Lung (tissue), 12 donors: Measurements from ENCODE around the gene TMEM53. TPM values are rescaled to one million over a fixed set of nuclear protein-coding genes. Genes with fewer than 3 reads are reported as not detected.
"Not testable (repeated sequence)": the region's sequence is repeated elsewhere in the genome, so short reads cannot be mapped to it uniquely, and the experiment has no call there.

ENCODE experiments used
- ATAC-seq: fragments of 200-7000 bp; cut with Tn5 transposase; one replicate; pipeline ENCODE4 v1.9.1; 2020; ENCODE audit warnings: moderate number of reproducible peaks; ENCODE audit not compliant: insufficient read depth, low FRiP score
- DNase-seq, 3 donors: peaks; one replicate each; pipeline ENCODE4 v3.0.0-alpha.2; 2013 to 2017
- H3K27ac ChIP-seq, 2 donors: one replicate each; pipeline ENCODE4 v1.5.1; 2013; ENCODE audit warnings: mild to moderate bottlenecking in 2 of 2, moderate library complexity in 2 of 2, control low read depth in 1 of 2, inconsistent platforms in 1 of 2, low read depth in 1 of 2, low read length in 1 of 2
- H3K27me3 ChIP-seq, 3 donors: one replicate each; pipeline ENCODE4 v1.5.1; 2013; ENCODE audit warnings: low read length in 2 of 3; ENCODE audit not compliant: control insufficient read depth in 3 of 3, insufficient read depth in 3 of 3
- H3K36me3 ChIP-seq, 4 donors: one replicate each; pipeline ENCODE4 v1.5.1; 2013; ENCODE audit warnings: low read length in 4 of 4, mild to moderate bottlenecking in 1 of 4, moderate library complexity in 1 of 4; ENCODE audit not compliant: control insufficient read depth in 4 of 4, insufficient read depth in 4 of 4
- H3K4me1 ChIP-seq, 5 donors: one replicate each; pipeline ENCODE4 v1.5.1; 2013; ENCODE audit warnings: low read length in 5 of 5, mild to moderate bottlenecking in 2 of 5, moderate library complexity in 1 of 5; ENCODE audit not compliant: control insufficient read depth in 5 of 5, insufficient read depth in 5 of 5
- H3K4me3 ChIP-seq: one replicate; pipeline ENCODE4 v1.5.1; 2013; ENCODE audit warnings: mild to moderate bottlenecking, control low read depth, moderate library complexity
- H3K9ac ChIP-seq, 2 donors: one replicate each; pipeline ENCODE4 v1.5.1; 2013; ENCODE audit warnings: low read length in 2 of 2, control low read depth in 1 of 2; ENCODE audit not compliant: insufficient read depth in 1 of 2
- H3K9me3 ChIP-seq, 4 donors: one replicate each; pipeline ENCODE4 v1.5.1; 2013; ENCODE audit warnings: low read length in 3 of 4, mild to moderate bottlenecking in 1 of 4, moderate library complexity in 1 of 4; ENCODE audit not compliant: control insufficient read depth in 4 of 4, insufficient read depth in 3 of 4
- WGBS, 2 donors: extraction: QIAGEN DNeasy Blood & Tissue Kit; methylation state at CpG; one replicate each; pipeline ENCODE4 v1.1.7; 2013; 5-methylcytosine and 5-hydroxymethylcytosine counted together
- polyA plus RNA-seq, 2 donors: library from polyadenylated mRNA; stranded (reverse); fragments of 200-250 nt; gene quantifications; one replicate each; pipeline ENCODE4 v1.2.1, GENCODE V29; 2013
- total RNA-seq, 2 donors: library from RNA; depleted of rRNA in 1 of 2; stranded (reverse); fragments of >200 nt in 1 of 2; gene quantifications; one replicate each; pipeline ENCODE4 v1.2.1, GENCODE V29; 2014 to 2021
- TF ChIP-seq, protein P1 (sequence below): IDR thresholded peaks from 2 replicates; pipeline ENCODE4 v1.5.1; 2012; ENCODE audit warnings: mild to moderate bottlenecking; ENCODE audit errors: control extremely low read depth, extremely low read depth
- donor health status: control.
- donor health status: control.
- donor health status: Bipolar disorder and iron deficiency.
- donor health status: healthy.
- donor health status: DM: yes; HTN: yes; CAD: no.

The TMEM53 gene
- total and polyA plus RNA-seq, 4 donors, result 7.1 to 26.4 (median 18.4) TPM

DNA sequence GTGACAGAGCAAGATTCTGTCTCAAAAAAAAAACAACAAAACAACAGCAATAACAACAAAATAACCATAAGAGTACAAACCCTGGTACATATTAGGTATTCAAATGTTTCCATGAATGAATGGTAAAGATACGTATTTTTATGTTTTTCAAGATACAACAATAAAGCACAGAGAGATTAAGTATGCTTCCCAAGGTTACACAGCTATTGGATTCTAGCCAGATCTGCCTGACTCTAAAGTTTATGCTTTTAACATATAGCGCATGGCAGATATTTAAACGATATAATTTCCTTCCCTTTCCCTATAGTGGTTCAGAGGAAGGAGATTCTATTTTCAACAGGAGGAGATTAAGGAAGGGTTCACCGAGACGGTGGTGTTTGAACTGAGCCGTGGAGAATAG is 31.2 kb upstream of the TMEM53 start:
- no peak for DNase-seq
- Histone ChIP-seq H3K4me3 (no peak overlapping the region), H3K27ac (no peak overlapping the region), H3K9me3 (peaks cover 0 to 3% (median 0%) of the 10 kb centered on the region in 4 donors), H3K36me3 (no peaks in the 10 kb centered on the region), H3K4me1 (peaks cover 0 to 4% (median 1%) of the 10 kb centered on the region in 5 donors), H3K9ac (no peak overlapping the region), H3K27me3 (no peaks in the 10 kb centered on the region)
- 69 to 74% methylated on average over 6 of the region's 6 CpGs for WGBS, 2 donors
- TF ChIP-seq, protein P1, sequence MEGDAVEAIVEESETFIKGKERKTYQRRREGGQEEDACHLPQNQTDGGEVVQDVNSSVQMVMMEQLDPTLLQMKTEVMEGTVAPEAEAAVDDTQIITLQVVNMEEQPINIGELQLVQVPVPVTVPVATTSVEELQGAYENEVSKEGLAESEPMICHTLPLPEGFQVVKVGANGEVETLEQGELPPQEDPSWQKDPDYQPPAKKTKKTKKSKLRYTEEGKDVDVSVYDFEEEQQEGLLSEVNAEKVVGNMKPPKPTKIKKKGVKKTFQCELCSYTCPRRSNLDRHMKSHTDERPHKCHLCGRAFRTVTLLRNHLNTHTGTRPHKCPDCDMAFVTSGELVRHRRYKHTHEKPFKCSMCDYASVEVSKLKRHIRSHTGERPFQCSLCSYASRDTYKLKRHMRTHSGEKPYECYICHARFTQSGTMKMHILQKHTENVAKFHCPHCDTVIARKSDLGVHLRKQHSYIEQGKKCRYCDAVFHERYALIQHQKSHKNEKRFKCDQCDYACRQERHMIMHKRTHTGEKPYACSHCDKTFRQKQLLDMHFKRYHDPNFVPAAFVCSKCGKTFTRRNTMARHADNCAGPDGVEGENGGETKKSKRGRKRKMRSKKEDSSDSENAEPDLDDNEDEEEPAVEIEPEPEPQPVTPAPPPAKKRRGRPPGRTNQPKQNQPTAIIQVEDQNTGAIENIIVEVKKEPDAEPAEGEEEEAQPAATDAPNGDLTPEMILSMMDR, result no peak
- no peak for ATAC-seq

DNA sequence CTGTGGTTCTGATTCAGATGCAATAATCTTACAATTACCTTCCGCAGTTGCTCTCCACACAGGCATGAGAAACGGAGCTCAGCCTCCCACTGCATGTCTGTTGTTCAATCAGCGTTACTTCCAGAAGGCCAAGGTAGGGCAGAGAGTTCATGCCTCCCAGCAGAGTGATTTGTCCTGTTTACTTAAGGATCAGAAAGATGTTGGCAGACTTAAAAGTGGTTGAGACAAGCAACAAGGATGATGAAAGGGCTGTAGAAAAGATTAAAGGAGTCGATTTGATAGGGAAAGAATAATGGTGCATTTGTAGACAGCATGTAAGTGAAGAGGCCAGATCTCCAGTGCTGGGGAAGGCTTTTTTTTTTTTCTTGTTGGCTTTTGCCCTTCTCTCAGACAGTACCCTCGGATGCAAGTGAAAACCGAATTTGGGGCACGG is 26.9 kb upstream of the TMEM53 start:
- 70 to 81% methylated on average over 7 of the region's 7 CpGs for WGBS, 2 donors
- Histone ChIP-seq H3K4me1 (peaks cover 0 to 4% (median 0%) of the 10 kb centered on the region in 5 donors), H3K9me3 (peaks cover 0 to 3% (median 0%) of the 10 kb centered on the region in 4 donors), H3K9ac (no peak overlapping the region), H3K4me3 (no peak overlapping the region), H3K27ac (no peak overlapping the region), H3K36me3 (no peaks in the 10 kb centered on the region), H3K27me3 (no peaks in the 10 kb centered on the region)
- ATAC-seq, result no peak
- DNase-seq, result no peak
- TF ChIP-seq, protein P1, result no peak

DNA sequence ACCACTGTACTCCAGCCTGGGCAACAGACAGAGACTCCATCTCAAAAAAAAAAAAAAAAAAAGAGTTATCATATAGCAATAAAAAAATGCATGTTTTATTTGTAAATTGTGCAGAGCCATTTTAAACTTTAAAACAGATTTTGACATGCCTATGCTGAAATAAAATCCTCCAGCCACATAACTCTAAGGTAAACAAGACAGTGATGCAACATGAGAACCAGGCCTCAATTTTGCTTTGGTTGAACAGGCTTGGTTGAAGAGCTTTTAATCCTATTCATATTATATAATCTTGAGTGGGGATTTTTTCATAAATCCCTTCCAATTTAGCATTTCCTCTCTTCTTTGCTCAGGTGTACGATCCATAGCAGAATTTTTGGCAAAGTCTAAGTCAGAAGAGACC is 26.3 kb upstream of the TMEM53 start:
- peaks cover 0 to 3% (median 0%) of the 10 kb centered on the region in 4 donors for H3K9me3 ChIP-seq
- no peak overlapping the region for H3K9ac ChIP-seq
- DNase-seq (peak in 1 of 3 donors; percentile 37), ATAC-seq (no peak)
- peaks cover 0 to 4% (median 0%) of the 10 kb centered on the region in 5 donors for H3K4me1 ChIP-seq
- TF ChIP-seq, protein P1, result no peak
- no peaks in the 10 kb centered on the region for H3K27me3 ChIP-seq
- no peak overlapping the region for H3K4me3 ChIP-seq
- H3K27ac ChIP-seq, result no peak overlapping the region
- no peaks in the 10 kb centered on the region for H3K36me3 ChIP-seq
- 61 to 64% methylated on average over 1 of the region's 1 CpG for WGBS, 2 donors

DNA sequence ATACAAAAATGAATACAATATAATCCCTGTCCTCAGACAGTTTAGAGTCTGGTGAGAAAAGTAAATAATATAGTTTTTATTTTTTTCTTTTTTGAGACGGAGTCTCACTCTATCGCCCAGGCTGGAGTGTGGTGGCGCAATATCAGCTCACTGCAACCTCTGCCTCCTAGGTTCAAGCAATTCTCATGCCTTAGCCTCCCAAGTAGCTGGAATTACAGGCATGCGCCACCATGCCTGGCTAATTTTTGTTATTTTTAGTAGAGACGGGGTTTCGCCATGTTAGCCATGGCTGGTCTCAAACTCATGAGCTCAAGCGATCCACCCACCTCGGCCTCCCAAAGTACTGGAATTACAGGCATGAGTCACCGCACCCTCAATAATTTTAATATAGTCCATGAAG is 25.1 kb upstream of the TMEM53 start:
- 90 to 94% methylated on average over 9 of the region's 9 CpGs for WGBS, 2 donors

More for the DNA sequence above, 25.1 kb upstream of the TMEM53 start:
- H3K4me3 ChIP-seq, H3K27me3 ChIP-seq, H3K9ac ChIP-seq, ATAC-seq, DNase-seq, H3K9me3 ChIP-seq, H3K36me3 ChIP-seq, H3K4me1 ChIP-seq, H3K27ac ChIP-seq: not testable (repeated sequence)
